ENCODE results near the gene IFNAR1. TPM values are rescaled to one million over a fixed set of nuclear protein-coding genes. Genes with fewer than 3 reads are reported as not detected.
A peak's percentile ranks its signal among the peaks of the same experiment; 100 is the strongest.

The IFNAR1 gene
- total RNA-seq, 3 donors from 2014 or later = 30.2 to 44.8 (median 42.9) TPM

DNA sequence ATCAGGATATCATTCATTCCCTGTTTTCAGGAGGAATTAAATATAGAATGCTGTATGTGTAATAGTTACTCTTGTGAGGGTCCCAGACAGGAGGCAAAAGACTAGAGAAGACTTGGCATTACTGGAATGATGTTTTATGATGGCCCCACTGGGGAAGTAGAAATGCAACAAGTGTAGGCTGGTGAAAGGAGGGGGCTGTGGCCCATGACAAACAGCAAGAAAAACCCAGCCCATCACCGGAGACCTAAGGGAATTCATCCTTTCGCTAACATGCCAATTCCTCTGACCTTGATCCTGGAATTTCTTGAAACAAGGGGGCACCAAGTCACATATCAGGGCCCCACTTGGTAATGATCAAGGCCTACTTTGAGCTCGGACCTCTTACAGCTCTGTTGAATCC lies 72.9 kb downstream of the IFNAR1 start:
- no peaks in the 10 kb centered on the region for H3K36me3 ChIP-seq
- DNase-seq (ENCODE audit: low spot score in 2 of 2) = no peak
- H3K9me3 ChIP-seq = no peaks in the 10 kb centered on the region
- H3K4me1 ChIP-seq = no peaks in the 10 kb centered on the region
- TF ChIP-seq CTCF (IDR thresholded peaks at IDR 0.05) = no peak
- intact Hi-C loops (cut with DNase I; ENCODE audit: low total_unique reads) = no loop called here
- H3K4me3 ChIP-seq = no peak overlapping the region
- no peak overlapping the region for H3K27ac ChIP-seq
- no peaks in the 10 kb centered on the region for H3K27me3 ChIP-seq

- Histone ChIP-seq H3K4me3 (no peak overlapping the region), H3K27ac (no peak overlapping the region)
Observed at GRCh38 chr21:33398361-33398760, 73.6 kb downstream of the IFNAR1 start.

DNA sequence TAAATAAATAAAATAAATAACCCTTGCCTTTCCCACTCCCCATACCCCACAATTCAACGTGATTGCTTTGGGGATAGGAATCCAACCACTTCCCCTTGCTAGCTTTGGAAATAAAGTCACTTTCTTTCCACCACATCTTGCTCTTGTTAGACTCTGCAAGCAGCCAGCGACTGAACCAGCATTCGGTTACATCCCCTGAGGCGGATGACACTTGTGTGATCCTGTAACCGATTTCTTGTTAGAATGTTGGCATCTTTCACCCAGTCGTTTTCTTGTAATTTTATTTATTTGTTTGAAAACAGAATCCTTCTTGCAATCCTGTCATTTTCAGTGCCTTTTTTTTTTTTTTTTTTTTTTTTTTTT lies 76.8 kb downstream of the IFNAR1 start:
- Histone ChIP-seq H3K27ac (peak overlapping the region in 1 of 2 donors; percentile 100), H3K4me1 (peaks cover 0 to 12% of the 10 kb centered on the region in 2 donors), H3K4me3 (peak overlapping the region in 1 of 3 donors; percentile 91), H3K27me3 (no peaks in the 10 kb centered on the region), H3K36me3 (no peaks in the 10 kb centered on the region), H3K9me3 (no peaks in the 10 kb centered on the region)
- TF ChIP-seq POLR2AphosphoS5 (IDR thresholded peaks at IDR 0.05) (no peak), POLR2A (IDR thresholded peaks at IDR 0.05) (no peak), CTCF (IDR thresholded peaks at IDR 0.05) (no peak)
- peak; percentile 50 to 59 for DNase-seq (ENCODE audit: low spot score in 2 of 2)
- intact Hi-C loops (cut with DNase I; ENCODE audit: low total_unique reads) = no loop called here

More at GRCh38 chr21:33398361-33398760, 73.6 kb downstream of the IFNAR1 start:
- Histone ChIP-seq H3K9me3 (no peaks in the 10 kb centered on the region), H3K36me3 (no peaks in the 10 kb centered on the region), H3K4me1 (no peaks in the 10 kb centered on the region), H3K27me3 (no peaks in the 10 kb centered on the region)
- DNase-seq (ENCODE audit: low spot score in 2 of 2) = no peak
- TF ChIP-seq POLR2A (IDR thresholded peaks at IDR 0.05) (no peak), POLR2AphosphoS5 (IDR thresholded peaks at IDR 0.05) (no peak), CTCF (IDR thresholded peaks at IDR 0.05) (no peak)
- intact Hi-C loops (cut with DNase I; ENCODE audit: low total_unique reads) = no loop called here

DNA sequence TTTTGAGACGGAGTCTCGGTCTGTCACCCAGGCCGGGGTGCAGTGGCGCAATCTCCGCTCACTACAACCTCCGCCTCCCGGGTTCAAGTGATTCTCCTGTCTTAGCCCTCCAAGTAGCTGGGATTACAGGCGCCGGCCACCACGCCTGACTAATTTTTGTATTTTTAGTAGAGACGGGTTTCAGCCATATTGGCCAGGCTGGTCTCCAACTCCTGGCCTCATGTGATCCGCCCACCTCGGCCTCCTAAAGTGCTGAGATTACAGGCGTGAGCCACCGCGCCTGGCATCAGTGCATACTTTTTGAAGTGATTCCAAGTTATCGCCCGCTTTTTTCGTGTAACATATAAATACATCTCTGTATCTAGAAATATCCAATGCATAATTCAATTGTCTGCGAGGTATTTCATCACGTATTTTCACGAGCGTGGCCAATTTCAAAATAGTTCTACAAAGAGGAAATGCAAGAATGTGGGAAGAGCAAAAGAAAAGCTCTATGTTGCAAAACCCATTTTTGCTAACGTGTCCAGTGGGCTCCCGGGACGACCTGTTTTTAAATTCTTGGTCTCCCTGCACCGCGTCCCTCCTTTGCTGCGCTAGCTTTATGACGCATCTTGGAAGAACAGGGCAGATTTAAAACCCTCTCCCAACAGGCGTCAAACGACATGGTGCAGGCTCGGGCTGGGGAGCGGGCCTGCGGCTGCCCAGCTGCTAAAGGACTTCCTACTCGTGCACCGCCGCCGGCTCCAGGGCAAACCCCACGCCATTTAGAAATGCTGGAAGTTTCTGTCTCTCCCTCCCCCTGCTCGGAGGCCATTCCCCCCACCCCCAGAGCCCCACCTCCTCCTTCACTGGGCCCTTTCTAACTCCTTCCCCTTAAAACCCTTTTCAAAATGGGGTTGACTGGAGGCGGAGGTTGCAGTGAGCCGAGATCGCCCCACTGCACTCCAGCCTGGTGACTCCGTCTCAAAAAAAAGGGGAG lies 77.5 kb downstream of the IFNAR1 start:
- TF ChIP-seq CTCF (IDR thresholded peaks at IDR 0.05) (no peak), POLR2AphosphoS5 (IDR thresholded peaks at IDR 0.05) (peak in 2 of 3 donors; percentile 55 to 71), POLR2A (IDR thresholded peaks at IDR 0.05) (peak; percentile 17)
- peak; percentile 47 to 58 for DNase-seq (ENCODE audit: low spot score in 2 of 2)
- intact Hi-C loops (cut with DNase I; ENCODE audit: low total_unique reads) = no loop called here
- peaks cover 0 to 12% of the 10 kb centered on the region in 2 donors for H3K4me1 ChIP-seq
- no peaks in the 10 kb centered on the region for H3K9me3 ChIP-seq
- no peaks in the 10 kb centered on the region for H3K36me3 ChIP-seq
- H3K27me3 ChIP-seq = no peaks in the 10 kb centered on the region
- peak overlapping the region; percentile 91 to 99 (median 97) for H3K4me3 ChIP-seq
- peak overlapping the region; percentile 99 to 100 for H3K27ac ChIP-seq

GRCh38 chr21:33403128-33403785 lies 78.5 kb downstream of the IFNAR1 start, which contains the start of gene IFNGR2:
TSS of gene IFNGR2 (plus strand) at chr21:33403413. CDS start at chr21:33403544, 131 bp downstream.
- Histone ChIP-seq H3K27me3 (no peaks in the 10 kb centered on the region), H3K9me3 (no peaks in the 10 kb centered on the region), H3K36me3 (no peaks in the 10 kb centered on the region), H3K4me1 (peaks cover 0 to 12% of the 10 kb centered on the region in 2 donors), H3K4me3 (peak within 1 kb of the TSS; percentile 91 to 99 (median 97)), H3K27ac (peak within 1 kb of the TSS; percentile 99 to 100)
- TF ChIP-seq CTCF (IDR thresholded peaks at IDR 0.05) (no peak), POLR2A (IDR thresholded peaks at IDR 0.05) (no peak), POLR2AphosphoS5 (IDR thresholded peaks at IDR 0.05) (no peak)
- DNase-seq (ENCODE audit: low spot score in 2 of 2) = no peak
- intact Hi-C loops (cut with DNase I; ENCODE audit: low total_unique reads) = no loop called here

All from breast epithelium (tissue), 4 donors.